Measurements from ENCODE around the gene GJB1.
"Not testable (repeated sequence)": the region's sequence is repeated elsewhere in the genome, so short reads cannot be mapped to it uniquely, and the experiment has no call there.

GJB1 gene

DNA sequence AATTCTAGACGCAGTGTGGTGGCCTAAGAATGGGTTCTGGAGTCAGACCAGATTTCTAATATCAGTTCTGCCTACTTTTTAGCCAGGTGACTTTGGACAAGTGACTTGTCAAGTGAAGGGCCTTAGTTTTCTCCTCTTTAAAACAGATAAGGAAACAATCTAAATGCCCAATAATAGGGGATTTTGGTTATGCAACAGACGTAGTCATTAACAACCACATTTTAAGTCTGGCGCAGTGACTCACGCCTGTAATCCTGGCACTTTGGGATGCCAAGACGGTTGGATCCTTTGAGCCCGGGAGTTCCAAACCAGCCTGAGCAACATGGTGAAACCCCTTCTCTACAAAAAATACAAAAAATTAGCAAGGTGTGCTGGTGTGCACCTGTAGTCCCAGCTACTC is 33.0 kb downstream of the GJB1 start:
- H3K27ac ChIP-seq = no peak overlapping the region; the same call in 1 of the 2 replicates
- no peak for TF ChIP-seq ZFX (IDR thresholded peaks at IDR 0.05; ENCODE audit: borderline replicate concordance)

DNA sequence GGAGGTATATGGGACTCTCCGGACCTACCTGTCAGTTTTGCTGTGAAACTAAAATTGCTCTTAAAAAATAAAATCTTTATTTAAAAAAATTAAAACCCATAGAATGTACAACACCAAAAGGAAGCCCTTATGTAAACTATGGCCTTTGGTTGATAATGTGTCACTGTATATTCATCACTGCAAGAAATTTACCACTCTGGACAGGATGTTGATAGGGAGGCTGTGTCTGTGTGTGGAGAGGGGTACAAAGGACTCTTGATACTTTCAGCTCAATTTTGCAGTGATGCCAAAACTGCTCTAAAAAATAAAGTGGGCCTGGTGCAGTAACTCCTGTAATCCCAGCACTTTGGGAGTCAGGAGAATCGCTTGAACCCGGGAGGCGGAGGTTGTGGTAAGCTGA is 33.8 kb downstream of the GJB1 start:
- H3K27ac ChIP-seq = no peak overlapping the region
- no peak for TF ChIP-seq ZFX (IDR thresholded peaks at IDR 0.05; ENCODE audit: borderline replicate concordance)
- TF ChIP-seq, protein P1, sequence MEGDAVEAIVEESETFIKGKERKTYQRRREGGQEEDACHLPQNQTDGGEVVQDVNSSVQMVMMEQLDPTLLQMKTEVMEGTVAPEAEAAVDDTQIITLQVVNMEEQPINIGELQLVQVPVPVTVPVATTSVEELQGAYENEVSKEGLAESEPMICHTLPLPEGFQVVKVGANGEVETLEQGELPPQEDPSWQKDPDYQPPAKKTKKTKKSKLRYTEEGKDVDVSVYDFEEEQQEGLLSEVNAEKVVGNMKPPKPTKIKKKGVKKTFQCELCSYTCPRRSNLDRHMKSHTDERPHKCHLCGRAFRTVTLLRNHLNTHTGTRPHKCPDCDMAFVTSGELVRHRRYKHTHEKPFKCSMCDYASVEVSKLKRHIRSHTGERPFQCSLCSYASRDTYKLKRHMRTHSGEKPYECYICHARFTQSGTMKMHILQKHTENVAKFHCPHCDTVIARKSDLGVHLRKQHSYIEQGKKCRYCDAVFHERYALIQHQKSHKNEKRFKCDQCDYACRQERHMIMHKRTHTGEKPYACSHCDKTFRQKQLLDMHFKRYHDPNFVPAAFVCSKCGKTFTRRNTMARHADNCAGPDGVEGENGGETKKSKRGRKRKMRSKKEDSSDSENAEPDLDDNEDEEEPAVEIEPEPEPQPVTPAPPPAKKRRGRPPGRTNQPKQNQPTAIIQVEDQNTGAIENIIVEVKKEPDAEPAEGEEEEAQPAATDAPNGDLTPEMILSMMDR (IDR thresholded peaks at IDR 0.05) = no peak

DNA sequence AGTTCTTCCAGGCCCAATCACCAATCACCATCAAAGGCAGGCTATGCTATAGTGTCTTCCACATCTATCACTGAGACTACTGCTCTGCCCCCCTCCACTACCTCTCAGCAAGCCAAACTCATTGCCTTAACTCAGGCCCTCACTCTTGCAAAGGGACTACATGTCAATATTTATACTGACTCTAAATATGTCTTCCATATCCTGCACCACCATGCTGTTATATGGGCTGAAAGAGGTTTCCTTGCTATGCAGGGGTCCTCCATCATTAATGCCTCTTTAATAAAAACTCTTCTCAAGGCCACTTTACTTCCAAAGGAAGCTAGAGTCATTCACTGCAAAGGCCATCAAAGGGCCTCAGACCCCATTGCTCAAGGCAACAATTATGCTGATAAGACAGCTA is 45.6 kb downstream of the GJB1 start:
- H3K27ac ChIP-seq = not testable (repeated sequence)

DNA sequence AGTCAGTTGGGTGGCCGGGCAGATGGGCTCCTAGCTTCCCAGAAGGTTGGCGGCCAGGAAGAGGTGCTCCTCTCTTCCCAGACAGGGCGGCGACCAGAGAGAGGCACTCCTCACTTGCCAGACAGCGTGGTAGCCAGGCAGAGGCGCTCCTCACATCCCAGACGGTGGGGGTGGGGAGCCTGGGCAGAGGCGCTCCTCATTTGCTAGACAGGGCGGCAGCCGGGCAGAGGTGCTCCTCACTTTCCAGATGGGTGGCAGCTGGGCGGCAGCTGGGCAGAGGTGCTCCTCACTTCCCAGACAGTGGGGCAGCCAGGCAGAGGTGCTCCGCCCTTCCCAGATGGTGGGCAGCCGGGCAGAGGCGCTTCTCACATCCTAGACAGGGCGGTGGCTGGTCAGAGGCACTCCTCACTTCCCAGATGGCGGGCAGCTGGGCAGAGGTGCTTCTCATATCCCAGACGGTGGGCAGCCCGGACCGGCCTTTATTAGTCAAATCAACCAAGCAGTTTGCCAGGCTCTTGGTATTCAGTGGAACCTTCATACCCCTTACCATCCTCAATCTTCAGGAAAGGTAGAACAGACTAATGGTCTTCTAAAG is 46.9 kb downstream of the GJB1 start:
- H3K27ac ChIP-seq = no peak overlapping the region
- TF ChIP-seq, protein P1 (IDR thresholded peaks at IDR 0.05) = no peak
- no peak for TF ChIP-seq ZFX (IDR thresholded peaks at IDR 0.05; ENCODE audit: borderline replicate concordance)

DNA sequence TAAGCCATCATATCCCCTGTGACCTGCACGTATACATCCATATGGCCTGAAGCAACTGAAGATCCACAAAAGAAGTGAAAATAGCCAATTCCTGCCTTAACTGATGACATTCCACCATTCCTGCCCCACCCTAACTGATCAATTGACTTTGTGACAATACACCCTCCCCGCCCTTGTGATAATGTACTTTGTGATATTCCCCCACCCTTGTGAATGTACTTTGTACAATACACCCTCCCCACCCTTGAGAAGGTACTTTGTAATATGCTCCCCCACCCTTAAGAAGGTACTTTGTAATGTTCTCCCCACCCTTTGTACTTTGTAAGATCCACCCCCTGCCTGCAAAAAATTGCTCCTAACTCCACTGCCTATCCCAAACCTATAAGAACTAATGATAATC is 49.3 kb downstream of the GJB1 start:
- H3K27ac ChIP-seq = not testable (repeated sequence)
